Measurements from ENCODE around the gene HPN.
"Not testable (repeated sequence)": the region's sequence is repeated elsewhere in the genome, so short reads cannot be mapped to it uniquely, and the experiment has no call there.

The HPN gene

DNA sequence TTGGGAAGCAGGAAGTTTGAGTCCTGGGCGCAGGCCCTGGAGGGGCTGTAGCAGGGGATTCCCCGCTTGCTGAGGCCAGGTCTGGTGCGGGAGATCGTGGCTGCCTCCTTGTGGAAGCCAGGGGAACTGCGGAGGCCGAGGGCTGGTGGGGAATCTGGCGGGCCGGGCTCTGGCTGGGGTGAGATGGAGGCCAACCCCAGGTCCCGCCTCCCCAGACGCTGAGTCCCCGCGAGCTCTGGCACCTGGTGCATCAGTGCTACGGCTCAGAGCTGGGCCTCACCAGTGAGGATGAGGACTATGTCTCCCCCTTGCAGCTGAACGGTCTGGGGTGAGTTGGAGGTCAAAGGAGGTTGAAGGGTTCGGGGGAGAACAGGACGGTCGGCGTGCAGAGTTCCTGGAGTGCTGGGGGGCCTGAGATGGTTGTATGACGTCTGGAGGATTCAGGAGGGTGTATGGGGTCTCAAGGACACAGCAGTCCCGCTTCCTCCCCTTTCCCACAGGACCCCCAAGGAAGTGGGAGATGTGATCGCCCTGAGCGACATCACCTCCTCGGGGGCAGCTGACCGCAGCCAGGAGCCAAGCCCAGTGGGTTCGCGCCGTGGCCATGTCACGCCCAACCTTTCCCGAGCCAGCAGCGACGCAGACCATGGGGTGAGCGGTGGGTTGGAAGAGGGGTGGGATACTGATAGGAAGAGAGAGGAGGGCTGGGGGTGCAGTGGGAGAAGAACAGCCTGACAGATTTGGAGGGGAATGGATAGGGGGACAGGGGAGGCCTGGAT is 28.3 kb upstream of the HPN start:
- H3K36me3 ChIP-seq (ENCODE audit: low read length): no peaks in the 10 kb centered on the region
- H3K27ac ChIP-seq (ENCODE audit: low read depth, low read length): no peak overlapping the region
- H2AFZ ChIP-seq (ENCODE audit: low read depth, low read length, severe bottlenecking): no peak overlapping the region
- no peak for TF ChIP-seq EZH2phosphoT487 (conservative IDR thresholded peaks at IDR 0.05; ENCODE audit: low read length)
- TF ChIP-seq, protein P1, sequence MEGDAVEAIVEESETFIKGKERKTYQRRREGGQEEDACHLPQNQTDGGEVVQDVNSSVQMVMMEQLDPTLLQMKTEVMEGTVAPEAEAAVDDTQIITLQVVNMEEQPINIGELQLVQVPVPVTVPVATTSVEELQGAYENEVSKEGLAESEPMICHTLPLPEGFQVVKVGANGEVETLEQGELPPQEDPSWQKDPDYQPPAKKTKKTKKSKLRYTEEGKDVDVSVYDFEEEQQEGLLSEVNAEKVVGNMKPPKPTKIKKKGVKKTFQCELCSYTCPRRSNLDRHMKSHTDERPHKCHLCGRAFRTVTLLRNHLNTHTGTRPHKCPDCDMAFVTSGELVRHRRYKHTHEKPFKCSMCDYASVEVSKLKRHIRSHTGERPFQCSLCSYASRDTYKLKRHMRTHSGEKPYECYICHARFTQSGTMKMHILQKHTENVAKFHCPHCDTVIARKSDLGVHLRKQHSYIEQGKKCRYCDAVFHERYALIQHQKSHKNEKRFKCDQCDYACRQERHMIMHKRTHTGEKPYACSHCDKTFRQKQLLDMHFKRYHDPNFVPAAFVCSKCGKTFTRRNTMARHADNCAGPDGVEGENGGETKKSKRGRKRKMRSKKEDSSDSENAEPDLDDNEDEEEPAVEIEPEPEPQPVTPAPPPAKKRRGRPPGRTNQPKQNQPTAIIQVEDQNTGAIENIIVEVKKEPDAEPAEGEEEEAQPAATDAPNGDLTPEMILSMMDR (IDR thresholded peaks at IDR 0.05; ENCODE audit: insufficient read depth, low read length, poor library complexity, severe bottlenecking): peak; percentile 86
- H3K9ac ChIP-seq (ENCODE audit: low read length): no peak overlapping the region
- no peaks in the 10 kb centered on the region for H3K9me3 ChIP-seq (ENCODE audit: insufficient read depth, low read length)
- H3K27me3 ChIP-seq (ENCODE audit: low read length): no peaks in the 10 kb centered on the region
- no peaks in the 10 kb centered on the region for H3K9me2 ChIP-seq (replicated peaks; ENCODE audit: insufficient read depth, low read length)
- no peaks in the 10 kb centered on the region for H4K20me1 ChIP-seq (ENCODE audit: low read depth, low read length)
- H3K4me3 ChIP-seq (ENCODE audit: insufficient read depth, low read length, poor library complexity, severe bottlenecking): no peak overlapping the region
- H3K79me2 ChIP-seq (ENCODE audit: insufficient read depth, low read length): no peaks in the 10 kb centered on the region
- no peak overlapping the region for H3K4me2 ChIP-seq (ENCODE audit: low read depth, low read length, poor library complexity, severe bottlenecking)
- H3F3A ChIP-seq (ENCODE audit: insufficient read depth): no peaks in the 10 kb centered on the region

DNA sequence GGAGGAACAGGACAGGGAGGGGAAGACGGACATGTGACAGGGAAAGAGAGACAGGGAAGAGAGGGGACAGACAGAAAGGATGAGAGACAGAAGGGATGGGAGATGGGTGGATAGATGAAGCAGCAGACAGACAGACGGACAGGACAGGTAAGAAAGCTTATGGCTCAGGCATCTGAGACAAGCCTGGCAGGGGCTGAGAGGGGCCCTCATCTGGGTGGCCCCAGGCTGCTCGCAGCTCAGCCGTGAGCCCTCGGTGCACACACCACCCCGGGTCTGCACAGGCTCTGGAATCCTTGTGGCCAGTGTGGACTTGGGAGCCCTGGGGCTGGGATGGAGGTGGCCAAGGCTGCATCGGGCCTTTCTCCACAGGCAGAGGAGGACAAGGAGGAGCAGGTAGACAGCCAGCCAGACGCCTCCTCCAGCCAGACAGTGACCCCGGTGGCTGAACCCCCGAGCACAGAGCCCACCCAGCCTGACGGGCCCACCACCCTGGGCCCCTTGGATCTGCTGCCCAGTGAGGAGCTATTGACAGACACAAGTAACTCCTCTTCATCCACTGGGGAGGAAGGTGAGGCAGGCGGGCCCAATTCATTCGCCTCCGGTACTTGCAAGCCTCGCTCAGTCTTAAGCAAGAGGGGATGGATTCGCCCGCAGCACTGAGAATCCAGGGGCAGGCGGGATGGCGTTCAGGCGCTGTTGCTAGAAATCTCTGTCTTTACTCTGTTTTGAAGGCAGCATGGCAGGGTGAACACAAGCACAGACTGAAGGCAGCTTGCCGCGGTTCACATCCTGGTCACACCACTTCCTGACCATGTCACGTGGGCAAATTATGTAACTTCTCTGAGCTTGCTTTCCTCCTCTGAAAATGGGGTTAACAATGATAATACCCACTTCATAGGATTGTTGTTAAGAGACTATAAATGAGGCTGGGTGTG is 27.4 kb upstream of the HPN start:
- Histone ChIP-seq H3K4me2 (ENCODE audit: low read depth, low read length, poor library complexity, severe bottlenecking) (no peak overlapping the region), H3K27ac (ENCODE audit: low read depth, low read length) (no peak overlapping the region), H3K27me3 (ENCODE audit: low read length) (no peaks in the 10 kb centered on the region), H3F3A (ENCODE audit: insufficient read depth) (no peaks in the 10 kb centered on the region), H3K79me2 (ENCODE audit: insufficient read depth, low read length) (no peaks in the 10 kb centered on the region), H4K20me1 (ENCODE audit: low read depth, low read length) (no peaks in the 10 kb centered on the region), H3K9me3 (ENCODE audit: insufficient read depth, low read length) (no peaks in the 10 kb centered on the region), H3K4me3 (ENCODE audit: insufficient read depth, low read length, poor library complexity, severe bottlenecking) (no peak overlapping the region), H3K9ac (ENCODE audit: low read length) (no peak overlapping the region), H2AFZ (ENCODE audit: low read depth, low read length, severe bottlenecking) (no peak overlapping the region), H3K9me2 (replicated peaks; ENCODE audit: insufficient read depth, low read length) (no peaks in the 10 kb centered on the region), H3K36me3 (ENCODE audit: low read length) (no peaks in the 10 kb centered on the region)
- TF ChIP-seq, protein P1 (IDR thresholded peaks at IDR 0.05; ENCODE audit: insufficient read depth, low read length, poor library complexity, severe bottlenecking): no peak
- no peak for TF ChIP-seq EZH2phosphoT487 (conservative IDR thresholded peaks at IDR 0.05; ENCODE audit: low read length)

DNA sequence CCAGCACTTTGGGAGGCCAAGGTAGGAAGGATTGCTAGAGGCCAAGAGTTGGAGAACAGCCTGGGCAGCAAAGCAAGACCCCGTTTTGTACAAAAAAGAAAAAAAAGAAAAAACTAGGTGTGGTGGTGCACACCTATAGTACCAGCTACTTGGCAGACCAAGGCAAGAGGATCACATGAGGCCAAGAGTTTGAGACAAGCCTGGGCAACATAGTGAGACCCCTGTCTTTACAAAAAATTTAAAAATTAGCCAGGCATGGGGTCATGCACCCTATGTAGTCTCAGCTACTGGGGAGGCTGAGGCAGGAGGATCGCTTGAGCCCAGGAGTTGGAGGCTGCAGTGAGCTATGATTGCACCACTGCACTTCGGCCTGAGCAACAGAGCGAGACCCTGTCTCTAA is 26.7 kb upstream of the HPN start:
- H3K4me3 ChIP-seq (ENCODE audit: insufficient read depth, low read length, poor library complexity, severe bottlenecking); H2AFZ ChIP-seq (ENCODE audit: low read depth, low read length, severe bottlenecking); H3K9me3 ChIP-seq (ENCODE audit: insufficient read depth, low read length); H3K9ac ChIP-seq (ENCODE audit: low read length); H3K9me2 ChIP-seq (replicated peaks; ENCODE audit: insufficient read depth, low read length); H3K27me3 ChIP-seq (ENCODE audit: low read length); H3K36me3 ChIP-seq (ENCODE audit: low read length); H3K27ac ChIP-seq (ENCODE audit: low read depth, low read length); H3K79me2 ChIP-seq (ENCODE audit: insufficient read depth, low read length); H4K20me1 ChIP-seq (ENCODE audit: low read depth, low read length); H3F3A ChIP-seq (ENCODE audit: insufficient read depth); H3K4me2 ChIP-seq (ENCODE audit: low read depth, low read length, poor library complexity, severe bottlenecking): not testable (repeated sequence)

All from SU-DHL-6 (cell line).